GM12878 (cell line): Measurements from ENCODE around the gene FGF10. TPM values are rescaled to one million over a fixed set of nuclear protein-coding genes. Genes with fewer than 3 reads are reported as not detected.

Source experiments
- ATAC-seq: fragments of 200-7000 bp; cut with Tn5 transposase; 3 replicates; pipeline ENCODE4 v1.9.1; 2020; ENCODE audit warnings: mild to moderate bottlenecking, moderate library complexity
- BruUV-seq: library from RNA; stranded (reverse); fragments of 400-500 nt; replicated peaks from 2 replicates; lab custom pipeline; 2021; lab: Mats Ljungman, UMichigan
- CTCF ChIA-PET: fragments of 300-600 bp; sonication (Branson Sonifier 250); formaldehyde crosslinking; extraction: SDS; loops from one replicate; lab custom pipeline; 2021; ENCODE audit warnings: inconsistent platforms; lab: Yijun Ruan, JAX
- POLR2A ChIA-PET: fragments of 350-600 bp; formaldehyde crosslinking; extraction: SDS; loops from one replicate; lab custom pipeline; 2021; ENCODE audit warnings: inconsistent platforms; lab: Charles Lee
- RAD21 ChIA-PET: fragments of 300-600 bp; sonication (Branson Sonifier 250); formaldehyde crosslinking; loops from one replicate; lab custom pipeline; 2023; ENCODE audit warnings: antibody characterized with exemption; ENCODE audit not compliant: unreplicated experiment; lab: Charles Lee
- SMC1A ChIA-PET: fragments of 300-600 bp; sonication (Branson Sonifier 250); formaldehyde crosslinking; loops from one replicate; lab custom pipeline; 2023; ENCODE audit not compliant: unreplicated experiment, uncharacterized antibody; lab: Charles Lee
- DNase-seq: peaks from one replicate; pipeline ENCODE4 v3.0.0-alpha.2; 2011; ENCODE audit warnings: low read depth, low spot score
- FAIRE-seq: peaks from 3 replicates; lab custom pipeline; 2011; peaks lifted over from hg19 to GRCh38; lab: Jason Lieb, UNC
- H2AFZ ChIP-seq: 2 replicates; pipeline ENCODE4 v1.6.0; 2011; ENCODE audit warnings: low read depth, low read length, control low read depth; ENCODE audit not compliant: control insufficient read depth
- H3K27ac ChIP-seq: 2 replicates; pipeline ENCODE4 v1.5.1; 2011; ENCODE audit warnings: control low read depth; ENCODE audit not compliant: control insufficient read depth, insufficient read depth
- H3K27me3 ChIP-seq, 2 experiments: replicated peaks in 1 of 2; 2 replicates each; pipeline versions ENCODE4 v1.6.0 to v1.6.1; 2011; ENCODE audit warnings: low read length in 1 of 2; ENCODE audit not compliant: control insufficient read depth in 2 of 2, insufficient read depth in 2 of 2
- H3K36me3 ChIP-seq, 2 experiments: 2 replicates each; pipeline ENCODE4 v1.5.1; 2011; ENCODE audit warnings: low read length in 1 of 2; ENCODE audit not compliant: control insufficient read depth in 2 of 2, insufficient read depth in 2 of 2
- H3K4me1 ChIP-seq: 2 replicates; pipeline ENCODE4 v1.6.1; 2011; ENCODE audit warnings: mild to moderate bottlenecking, low read length, moderate library complexity, mixed read lengths; ENCODE audit not compliant: control insufficient read depth, insufficient read depth
- H3K4me2 ChIP-seq: 2 replicates; pipeline ENCODE4 v1.6.0; 2011; ENCODE audit warnings: control low read depth; ENCODE audit not compliant: control insufficient read depth, insufficient read depth
- H3K4me3 ChIP-seq: fragments of 200-600 bp; sonication (generic); 2 replicates; pipeline ENCODE4 v1.5.1; 2016
- H3K79me2 ChIP-seq: 2 replicates; pipeline ENCODE4 v1.6.0; 2011; ENCODE audit warnings: low read length; ENCODE audit not compliant: control insufficient read depth, insufficient read depth
- H3K9ac ChIP-seq: 2 replicates; pipeline ENCODE4 v1.8.0; 2011; ENCODE audit warnings: low read length, control low read depth, mixed read lengths; ENCODE audit not compliant: control insufficient read depth, insufficient read depth
- H3K9me3 ChIP-seq: replicated peaks from 3 replicates; pipeline ENCODE4 v1.5.1; 2011; ENCODE audit warnings: mild to moderate bottlenecking, low read length; ENCODE audit not compliant: control insufficient read depth, insufficient read depth
- H4K20me1 ChIP-seq: 2 replicates; pipeline ENCODE4 v1.6.0; 2011; ENCODE audit not compliant: control insufficient read depth, insufficient read depth
- BCL3 ChIP-seq: IDR thresholded peaks from 2 replicates; pipeline ENCODE4 v1.6.1; 2011; ENCODE audit warnings: borderline replicate concordance, low read depth, mild to moderate bottlenecking, moderate library complexity, low read length; ENCODE audit not compliant: insufficient read depth, poor library complexity, severe bottlenecking
- CEBPZ ChIP-seq: fragments of 150-350 bp; IDR thresholded peaks from 2 replicates; pipeline ENCODE4 v1.6.1; 2016; ENCODE audit warnings: low read depth, low read length
- CHD1 ChIP-seq: IDR thresholded peaks from 2 replicates; pipeline ENCODE4 v1.6.1; 2012; ENCODE audit warnings: low read depth, low read length, improper control_type of control experiment
- EGR1 ChIP-seq, 2 experiments: IDR thresholded peaks; 1 replicate in 1 of 2; 2 replicates in 1 of 2; pipeline ENCODE4 v1.6.1; 2011 to 2012; ENCODE audit warnings: low read depth in 2 of 2, low read length in 2 of 2, borderline replicate concordance in 1 of 2, mild to moderate bottlenecking in 1 of 2, moderate library complexity in 1 of 2
- FOXM1 ChIP-seq: IDR thresholded peaks from 2 replicates; pipeline ENCODE4 v1.6.1; 2012; ENCODE audit warnings: low read depth, mild to moderate bottlenecking, inconsistent platforms, low read length, moderate library complexity
- HSF1 ChIP-seq: fragments of 150-350 bp; IDR thresholded peaks from 2 replicates; pipeline ENCODE4 v1.6.1; 2014; ENCODE audit warnings: mild to moderate bottlenecking, low read depth, low read length
- IRF5 ChIP-seq: fragments of 450-650 bp; IDR thresholded peaks from 2 replicates; pipeline ENCODE4 v1.6.1; 2017; ENCODE audit warnings: borderline replicate concordance
- MYB ChIP-seq: fragments of 150-350 bp; IDR thresholded peaks from 2 replicates; pipeline ENCODE4 v1.6.1; 2014; ENCODE audit warnings: mild to moderate bottlenecking, low read depth, low read length, borderline replicate concordance
- PML ChIP-seq: IDR thresholded peaks from 2 replicates; pipeline ENCODE4 v1.6.1; 2012; ENCODE audit warnings: low read length, inconsistent platforms
- POLR2AphosphoS5 ChIP-seq: IDR thresholded peaks from 2 replicates; pipeline ENCODE4 v1.6.1; 2011; ENCODE audit warnings: mild to moderate bottlenecking, low read length, inconsistent platforms
- SKIL ChIP-seq: fragments of 450-650 bp; IDR thresholded peaks from 2 replicates; pipeline ENCODE4 v1.6.1; 2017; ENCODE audit warnings: mild to moderate bottlenecking, low read depth, inconsistent platforms; ENCODE audit not compliant: poor library complexity, severe bottlenecking
- TARDBP ChIP-seq: IDR thresholded peaks from 2 replicates; pipeline ENCODE4 v1.6.1; 2016; ENCODE audit warnings: borderline replicate concordance
- WGBS: methylation state at CpG from one replicate; pipeline ENCODE4 v1.1.6; 2016; ENCODE audit warnings: low lambda C conversion rate; ENCODE audit not compliant: insufficient replicate concordance, insufficient coverage; ENCODE audit errors: missing lambda C conversion rate; 5-methylcytosine and 5-hydroxymethylcytosine counted together
- in situ Hi-C: fragments of 300-500 bp; cut with MboI; formaldehyde crosslinking; loops from 9 replicates; pipeline ENCODE4 v1.14.3; 2018; ENCODE audit warnings: mixed read lengths
- intact Hi-C: fragments of 100-400 bp; cut with micrococcal nuclease; formaldehyde crosslinking; loops from one replicate; pipeline ENCODE4 v1.14.2; 2022; ENCODE audit not compliant: unreplicated experiment
- polyA plus RNA-seq, 11 experiments: library from polyadenylated mRNA; depleted of rRNA in 4 of 11; unstranded in 6 of 11; stranded (reverse) in 5 of 11; fragments of >200 nt; fragmentation: Nextera tagmentation in 4 of 11; fragmentation: Illumina TruSeq in 1 of 11; extraction: Ambion mirVana in 4 of 11; extraction: Trizol in 1 of 11; gene quantifications; 1 replicate in 1 of 11; 2 replicates in 10 of 11; pipeline versions ENCODE4 v1.2.1 to v1.2.3, GENCODE V29; 2011 to 2016; ENCODE audit warnings: inconsistent platforms in 2 of 11, missing spikeins in 2 of 11, low read depth in 1 of 11
- total RNA-seq, 4 experiments: library from RNA; depleted of rRNA in 3 of 4; stranded (reverse); fragments of >200 nt in 3 of 4; fragmentation: Illumina TruSeq in 1 of 4; extraction: Trizol in 1 of 4; gene quantifications; 2 replicates each; pipeline versions ENCODE4 v1.2.1 to v1.2.3, GENCODE V29; 2013 to 2021

The FGF10 gene
- total and polyA plus RNA-seq, 10 of the 15 experiments (the other 5 are each of a cell fraction or from before 2014, with no cell fraction given), result not detected

GRCh38 chr5:44387921-44388320 lies 1.3 kb downstream of the FGF10 start:
- FAIRE-seq, result no peak
- H3K9ac ChIP-seq, result no peak overlapping the region
- in situ Hi-C loops (no loop called here), intact Hi-C loops (no loop called here)
- no TSS peak for BruUV-seq
- no peak overlapping the region for H3K4me2 ChIP-seq
- ChIA-PET SMC1A (no interaction called here), RAD21 (no interaction called here), CTCF (no interaction called here), POLR2A (no interaction called here)
- no peak for DNase-seq
- no peak overlapping the region for H3K27ac ChIP-seq
- H3K4me3 ChIP-seq, result no peak overlapping the region
- H3K4me1 ChIP-seq, result no peaks in the 10 kb centered on the region
- no peaks in the 10 kb centered on the region for H3K36me3 ChIP-seq
- H3K27me3 ChIP-seq, result peaks cover 4 to 19% of the 10 kb centered on the region in 2 experiments; a peak in 3 of 4 replicates
- ATAC-seq, result no peak
- WGBS, result 35% methylated on average over 8 of the region's 11 CpGs
- no peaks in the 10 kb centered on the region for H4K20me1 ChIP-seq
- no peaks in the 10 kb centered on the region for H3K9me3 ChIP-seq
- no peaks in the 10 kb centered on the region for H3K79me2 ChIP-seq
- no peak overlapping the region for H2AFZ ChIP-seq
- TF ChIP-seq EGR1 (IDR thresholded peaks at IDR 0.05; ENCODE audit: borderline replicate concordance in 1 of 2, low read depth in 2 of 2, low read length in 2 of 2) (no peak), BCL3 (no peak), HSF1 (no peak), TARDBP (no peak), CHD1 (no peak), FOXM1 (no peak), MYB (no peak), PML (no peak), POLR2AphosphoS5 (no peak), IRF5 (no peak), SKIL (no peak), CEBPZ (no peak)
